GM18517 (cell line): ENCODE data around the gene THBS2.

Experiments
- ATAC-seq: cut with Tn5 transposase; IDR thresholded peaks from one replicate; pipeline ENCODE4 v1.9.1; 2021; ENCODE audit warnings: mild to moderate bottlenecking, moderate library complexity; ENCODE audit not compliant: unreplicated experiment

THBS2 gene

GRCh38 chr6:169168302-169168630, 85.4 kb downstream of the THBS2 start:
- no peak for ATAC-seq

- ATAC-seq, result no peak
Measured at GRCh38 chr6:169167581-169168301, 85.9 kb downstream of the THBS2 start.

GRCh38 chr6:169166896-169167580, 86.6 kb downstream of the THBS2 start:
- ATAC-seq, result no peak
